Upper lobe of right lung (tissue), 1 donor: ENCODE results near the gene IFNA10. TPM values are rescaled to one million over a fixed set of nuclear protein-coding genes. Genes with fewer than 3 reads are reported as not detected.

ENCODE experiments used
- ATAC-seq: fragments of 200-7000 bp; cut with Tn5 transposase; one replicate; pipeline ENCODE4 v1.9.1; 2020; ENCODE audit warnings: mild to moderate bottlenecking, moderate library complexity
- DNase-seq: peaks from one replicate; pipeline ENCODE4 v3.0.0-alpha.2; 2020
- H3K27ac ChIP-seq: fragments of 200-600 bp; one replicate; pipeline ENCODE4 v1.8.0; 2022
- H3K27me3 ChIP-seq: fragments of 200-600 bp; one replicate; pipeline ENCODE4 v1.8.0; 2022; ENCODE audit warnings: mild to moderate bottlenecking
- H3K36me3 ChIP-seq: fragments of 200-600 bp; one replicate; pipeline ENCODE4 v1.8.0; 2022
- H3K4me1 ChIP-seq: fragments of 200-600 bp; one replicate; pipeline ENCODE4 v1.8.0; 2022
- H3K4me3 ChIP-seq: fragments of 200-600 bp; one replicate; pipeline ENCODE4 v1.8.0; 2022; ENCODE audit warnings: mild to moderate bottlenecking
- H3K9me3 ChIP-seq: fragments of 200-600 bp; one replicate; pipeline ENCODE4 v1.8.0; 2022
- CTCF ChIP-seq: fragments of 200-600 bp; IDR thresholded peaks from one replicate; pipeline ENCODE4 v1.8.0; 2022; ENCODE audit warnings: antibody characterized with exemption
- intact Hi-C: fragments of 100-400 bp; cut with DNase I; formaldehyde crosslinking; loops from one replicate; pipeline ENCODE4 v1.11.0; 2022
- total RNA-seq: library from RNA; stranded (reverse); fragmentation: NEBNext Ultra II Directional; extraction: Animal tissue kit (Norgen Biotek cat#: 25700); gene quantifications from one replicate; pipeline ENCODE4 v1.2.1, GENCODE V29; 2021
- donor health status: DM: no; HTN: yes; CAD: no; lungs with severe emphysema.

Gene IFNA10
- total RNA-seq, 1 donor from 2014 or later: not detected

DNA sequence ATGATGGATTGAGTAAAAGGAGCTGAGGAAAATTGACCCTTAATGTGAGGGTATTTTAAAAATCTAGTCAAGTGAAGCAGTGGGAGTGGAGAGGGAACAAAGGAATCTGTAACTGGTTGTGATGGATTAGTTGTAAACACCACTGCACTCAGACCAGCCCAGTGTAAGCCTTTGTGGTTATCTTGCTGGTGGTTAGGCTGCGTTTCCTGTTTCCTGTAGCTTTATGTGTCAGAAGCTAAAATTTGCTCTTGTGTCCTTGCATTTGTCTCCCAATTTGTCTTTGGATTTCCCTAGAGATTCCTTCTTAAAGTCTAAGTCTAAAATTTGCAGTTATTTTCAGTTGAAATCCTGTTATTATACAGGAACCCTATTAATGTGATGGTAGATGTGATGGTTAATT lies 46.8 kb downstream of the IFNA10 start:
- Histone ChIP-seq H3K4me1 (no peaks in the 10 kb centered on the region), H3K4me3 (no peak overlapping the region), H3K27me3 (no peaks in the 10 kb centered on the region), H3K36me3 (no peaks in the 10 kb centered on the region), H3K27ac (no peak overlapping the region), H3K9me3 (no peaks in the 10 kb centered on the region)
- intact Hi-C loops: no loop called here
- TF ChIP-seq CTCF: no peak
- ATAC-seq (peak; percentile 35), DNase-seq (no peak)

Other genes starting within 250 kb of the IFNA10 start
- gene HACD4, start 175.5 kb downstream of the IFNA10 start, total RNA-seq: 10.6 TPM
- not detected for gene IFNB1, start 129.2 kb downstream of the IFNA10 start, total RNA-seq
- gene IFNW1, start 65.3 kb downstream of the IFNA10 start, total RNA-seq: not detected
- gene IFNA21, start 40.5 kb downstream of the IFNA10 start, total RNA-seq: not detected
- not detected for gene IFNA4, start 19.6 kb downstream of the IFNA10 start, total RNA-seq
- not detected for gene IFNA7, start 4.9 kb downstream of the IFNA10 start, total RNA-seq
- gene IFNA16, start 10.2 kb upstream of the IFNA10 start, total RNA-seq: not detected
- gene IFNA17, start 21.1 kb upstream of the IFNA10 start, total RNA-seq: not detected
- not detected for gene IFNA14, start 32.9 kb upstream of the IFNA10 start, total RNA-seq
- gene IFNA5, start 98.2 kb upstream of the IFNA10 start, total RNA-seq: not detected
- 22.2 TPM for gene KLHL9, start 128.3 kb upstream of the IFNA10 start, total RNA-seq
- not detected for gene IFNA6, start 143.7 kb upstream of the IFNA10 start, total RNA-seq
- not detected for gene IFNA13, start 160.9 kb upstream of the IFNA10 start, total RNA-seq
- gene IFNA2, start 178.3 kb upstream of the IFNA10 start, total RNA-seq: not detected
- not detected for gene IFNA8, start 202.0 kb upstream of the IFNA10 start, total RNA-seq
- gene IFNA1, start 233.3 kb upstream of the IFNA10 start, total RNA-seq: not detected